ENCODE data around the gene BTG4.

The BTG4 gene

DNA sequence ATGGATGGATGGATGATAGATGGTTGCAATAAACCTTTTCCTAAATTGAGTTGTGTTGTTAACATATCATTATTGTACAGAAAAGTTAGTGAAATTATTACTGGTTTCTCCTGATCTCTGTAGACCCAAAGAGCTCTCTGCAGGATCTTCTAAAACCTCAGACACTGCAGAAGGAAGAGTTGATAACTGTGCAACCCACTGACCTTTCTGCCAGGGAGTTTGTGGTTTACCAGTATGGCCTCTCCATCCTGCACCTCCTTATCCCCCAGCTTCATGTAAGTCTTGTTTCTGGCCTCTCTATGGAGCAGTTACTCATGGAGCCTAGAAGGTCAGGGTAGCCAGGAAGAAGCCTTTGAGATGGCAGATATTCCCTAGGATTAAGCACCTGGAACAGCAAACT lies 45.6 kb downstream of the BTG4 start:
- TF ChIP-seq, protein P1, sequence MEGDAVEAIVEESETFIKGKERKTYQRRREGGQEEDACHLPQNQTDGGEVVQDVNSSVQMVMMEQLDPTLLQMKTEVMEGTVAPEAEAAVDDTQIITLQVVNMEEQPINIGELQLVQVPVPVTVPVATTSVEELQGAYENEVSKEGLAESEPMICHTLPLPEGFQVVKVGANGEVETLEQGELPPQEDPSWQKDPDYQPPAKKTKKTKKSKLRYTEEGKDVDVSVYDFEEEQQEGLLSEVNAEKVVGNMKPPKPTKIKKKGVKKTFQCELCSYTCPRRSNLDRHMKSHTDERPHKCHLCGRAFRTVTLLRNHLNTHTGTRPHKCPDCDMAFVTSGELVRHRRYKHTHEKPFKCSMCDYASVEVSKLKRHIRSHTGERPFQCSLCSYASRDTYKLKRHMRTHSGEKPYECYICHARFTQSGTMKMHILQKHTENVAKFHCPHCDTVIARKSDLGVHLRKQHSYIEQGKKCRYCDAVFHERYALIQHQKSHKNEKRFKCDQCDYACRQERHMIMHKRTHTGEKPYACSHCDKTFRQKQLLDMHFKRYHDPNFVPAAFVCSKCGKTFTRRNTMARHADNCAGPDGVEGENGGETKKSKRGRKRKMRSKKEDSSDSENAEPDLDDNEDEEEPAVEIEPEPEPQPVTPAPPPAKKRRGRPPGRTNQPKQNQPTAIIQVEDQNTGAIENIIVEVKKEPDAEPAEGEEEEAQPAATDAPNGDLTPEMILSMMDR (IDR thresholded peaks at IDR 0.05; ENCODE audit: low read depth, low read length), result no peak
- no peak for DNase-seq

DNA sequence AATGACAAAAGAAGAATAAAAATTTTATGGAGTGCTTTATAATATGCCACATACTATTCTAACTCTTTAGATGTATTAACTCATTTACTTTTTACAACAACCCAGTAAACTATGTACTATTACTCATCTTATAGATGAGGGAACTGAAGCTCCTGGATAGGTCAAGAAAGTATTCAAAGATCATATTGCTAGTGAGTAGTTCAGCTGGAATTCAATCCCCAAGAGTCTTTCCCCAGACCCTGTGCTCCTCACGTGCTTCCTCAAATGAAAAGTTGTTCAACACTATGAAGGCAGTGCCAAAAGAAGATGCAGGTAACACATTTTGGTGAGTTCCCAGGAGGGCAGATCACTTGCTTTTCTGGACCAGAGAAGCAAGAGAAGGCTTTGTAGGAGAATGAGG lies 46.8 kb downstream of the BTG4 start:
- Histone ChIP-seq H3K27me3 (no peaks in the 10 kb centered on the region; the same call in 1 of the 2 replicates), H3K36me3 (no peaks in the 10 kb centered on the region), H3K4me1 (no peaks in the 10 kb centered on the region), H3K9me3 (no peaks in the 10 kb centered on the region), H3K4me3 (ENCODE audit: low read depth, low read length) (no peak overlapping the region)
- DNase-seq, result no peak
- TF ChIP-seq, protein P1 (IDR thresholded peaks at IDR 0.05; ENCODE audit: low read depth, low read length), result no peak

More for the DNA sequence above, 45.6 kb downstream of the BTG4 start:
- H3K27me3 ChIP-seq, result no peaks in the 10 kb centered on the region; the same call in 1 of the 2 replicates
- H3K36me3 ChIP-seq, result no peaks in the 10 kb centered on the region
- H3K4me3 ChIP-seq (ENCODE audit: low read depth, low read length), result no peak overlapping the region
- H3K4me1 ChIP-seq, result no peaks in the 10 kb centered on the region
- H3K9me3 ChIP-seq, result no peaks in the 10 kb centered on the region

DNA sequence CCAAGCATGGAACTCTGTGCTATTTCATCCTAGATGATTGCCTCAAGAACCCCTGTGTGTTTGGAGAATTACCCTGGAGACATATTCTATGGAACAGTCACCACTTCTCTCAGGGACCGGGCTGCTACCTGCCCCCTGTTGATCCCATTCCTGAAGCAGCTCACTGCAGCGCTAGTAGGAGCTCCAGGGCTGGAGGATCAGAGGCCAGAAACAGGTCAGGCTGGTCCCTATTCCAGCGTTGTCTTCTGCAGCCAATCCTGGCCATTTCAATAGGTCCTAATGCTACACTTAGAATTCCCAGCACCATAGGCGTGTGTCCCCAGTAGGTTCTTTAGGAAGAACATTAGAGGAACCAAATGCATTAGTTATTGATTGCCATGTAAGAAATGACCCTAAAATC lies 48.9 kb downstream of the BTG4 start:
- TF ChIP-seq, protein P1 (IDR thresholded peaks at IDR 0.05; ENCODE audit: low read depth, low read length), result no peak
- Histone ChIP-seq H3K4me3 (ENCODE audit: low read depth, low read length) (no peak overlapping the region), H3K36me3 (no peaks in the 10 kb centered on the region), H3K27me3 (no peaks in the 10 kb centered on the region; the same call in 1 of the 2 replicates), H3K4me1 (no peaks in the 10 kb centered on the region), H3K9me3 (no peaks in the 10 kb centered on the region)
- no peak for DNase-seq

DNA sequence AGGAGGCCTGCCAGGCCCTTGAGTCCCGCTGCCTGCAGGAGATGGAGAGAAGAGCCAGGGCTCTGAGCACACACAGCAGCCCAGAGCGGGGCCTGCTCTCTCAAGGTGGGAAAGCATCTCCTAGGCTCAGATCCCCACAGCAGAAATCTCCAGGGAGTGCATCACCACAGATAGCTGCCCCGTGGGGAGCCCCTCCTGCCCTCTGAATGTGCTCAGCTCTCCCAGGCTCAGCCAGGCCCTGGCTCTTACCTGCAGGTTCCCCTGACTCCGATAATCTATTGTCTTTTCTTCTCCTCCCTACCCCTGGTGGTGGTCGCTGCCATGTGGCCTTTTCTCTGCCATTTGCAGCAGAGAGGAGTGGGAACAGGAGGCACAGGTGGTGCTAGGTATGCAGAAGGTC lies 49.9 kb downstream of the BTG4 start:
- TF ChIP-seq, protein P1 (IDR thresholded peaks at IDR 0.05; ENCODE audit: low read depth, low read length), result no peak
- DNase-seq, result no peak
- H3K4me3 ChIP-seq (ENCODE audit: low read depth, low read length), result no peak overlapping the region
- peaks cover 6% of the 10 kb centered on the region; the same call in 1 of the 2 replicates for H3K27me3 ChIP-seq
- H3K36me3 ChIP-seq, result no peaks in the 10 kb centered on the region
- no peaks in the 10 kb centered on the region for H3K4me1 ChIP-seq
- no peaks in the 10 kb centered on the region for H3K9me3 ChIP-seq

DNA sequence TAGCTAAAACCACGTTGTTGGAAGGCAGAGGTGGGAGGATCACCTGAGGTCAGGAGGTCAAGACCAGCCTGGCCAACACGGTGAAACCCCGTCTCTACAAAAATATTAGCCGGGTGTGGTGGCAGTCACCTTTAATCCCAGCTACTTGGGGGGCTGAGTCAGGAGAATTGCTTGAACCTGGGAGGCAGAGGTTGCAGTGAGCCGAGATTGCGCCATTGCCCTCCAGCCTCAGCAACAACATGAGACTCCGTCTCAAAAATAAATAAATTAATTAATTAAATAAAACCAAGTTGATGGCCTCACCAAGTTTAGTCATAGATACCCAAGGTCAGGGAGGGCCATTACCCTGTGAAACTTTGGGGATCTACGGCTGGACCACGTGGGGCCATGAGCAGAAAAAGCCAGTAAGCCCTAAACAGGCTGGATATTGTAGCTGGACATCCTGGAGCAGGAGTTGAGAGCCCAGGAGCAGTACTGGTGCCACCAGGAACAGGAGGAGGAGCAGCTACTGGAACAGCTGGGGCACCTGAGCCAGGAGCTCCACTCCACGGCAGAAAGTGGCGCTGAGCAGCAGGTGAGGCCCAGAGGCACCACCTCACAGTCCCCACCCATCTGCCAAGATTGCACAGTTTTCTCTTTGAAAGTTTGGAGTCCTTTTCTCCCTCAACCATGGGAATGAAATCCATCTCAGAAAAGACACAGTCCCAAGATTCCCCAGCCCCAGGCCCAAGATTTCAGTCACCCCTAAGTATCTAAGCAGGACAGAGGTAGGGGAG lies 50.5 kb downstream of the BTG4 start:
- DNase-seq, result no peak
- TF ChIP-seq, protein P1 (IDR thresholded peaks at IDR 0.05; ENCODE audit: low read depth, low read length), result no peak
- Histone ChIP-seq H3K36me3 (no peaks in the 10 kb centered on the region), H3K9me3 (no peaks in the 10 kb centered on the region), H3K27me3 (peaks cover 6% of the 10 kb centered on the region; the same call in 1 of the 2 replicates), H3K4me1 (no peaks in the 10 kb centered on the region), H3K4me3 (ENCODE audit: low read depth, low read length) (no peak overlapping the region)

DNA sequence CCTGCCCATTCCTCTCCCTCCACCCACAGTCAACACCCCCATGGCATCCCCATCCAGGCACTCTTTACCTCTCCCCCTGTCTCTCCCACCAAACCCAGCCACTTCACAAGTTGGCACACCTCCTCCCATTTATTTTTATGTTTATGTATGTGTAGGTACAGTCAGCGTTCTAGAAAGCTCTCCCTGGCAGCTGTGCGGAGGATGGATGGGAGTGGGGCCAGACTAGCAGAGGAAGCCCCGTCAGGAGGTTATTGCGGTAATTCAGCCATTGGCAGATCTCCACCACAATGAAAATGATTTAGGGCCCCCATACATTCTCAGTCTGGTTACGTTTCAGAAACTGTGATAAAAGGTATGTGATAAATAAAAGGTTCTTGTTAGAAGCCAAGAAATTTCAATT lies 51.3 kb downstream of the BTG4 start:
- Histone ChIP-seq H3K4me1 (no peaks in the 10 kb centered on the region), H3K27me3 (peaks cover 6% of the 10 kb centered on the region; the same call in 1 of the 2 replicates), H3K4me3 (ENCODE audit: low read depth, low read length) (no peak overlapping the region), H3K9me3 (no peaks in the 10 kb centered on the region), H3K36me3 (no peaks in the 10 kb centered on the region)
- TF ChIP-seq, protein P1 (IDR thresholded peaks at IDR 0.05; ENCODE audit: low read depth, low read length), result no peak
- DNase-seq, result no peak
